ENCODE results near the gene GOLIM4.

GOLIM4 gene

DNA sequence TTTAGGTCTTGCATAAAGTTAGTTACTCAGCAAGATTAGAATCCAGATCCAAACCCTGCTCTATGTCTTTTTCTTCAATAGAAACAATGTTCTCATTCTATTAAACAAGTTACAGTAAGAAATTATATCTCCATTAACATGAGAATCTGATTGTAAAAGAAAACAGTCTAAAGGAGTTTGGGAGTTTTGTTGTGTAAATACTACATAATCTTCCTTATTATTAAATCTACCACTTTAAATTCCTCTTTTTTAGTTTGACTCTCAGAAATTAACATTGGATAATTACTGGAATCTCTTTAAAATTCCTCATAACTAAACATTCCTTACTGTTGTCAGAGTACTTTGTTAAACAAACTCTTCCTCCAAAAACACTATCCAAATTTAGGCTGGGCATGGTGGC is 1.7 kb upstream of the GOLIM4 start:
- no peak for DNase-seq

DNA sequence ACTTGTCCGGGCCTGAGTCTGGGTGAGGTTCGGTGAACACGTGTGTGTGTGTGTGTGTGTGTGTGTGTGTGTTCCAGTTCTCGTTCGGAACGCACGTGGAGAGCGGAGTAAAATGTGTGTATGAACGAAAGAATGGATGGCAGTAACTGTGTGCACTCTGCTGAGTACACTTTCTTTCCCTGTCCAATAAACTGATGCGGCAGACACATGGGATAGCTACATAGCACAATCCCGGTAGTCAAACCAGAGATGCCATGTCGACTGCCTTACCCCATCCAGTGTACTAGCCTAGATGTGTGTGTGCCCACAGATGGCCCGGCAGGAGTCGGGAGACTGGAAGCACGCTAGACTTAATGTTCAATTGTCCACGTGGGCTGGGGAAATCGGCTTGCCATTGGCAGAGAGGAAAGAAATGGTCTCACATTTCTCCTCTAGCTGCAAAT is 507 bp upstream of the GOLIM4 start:
- peak; percentile 91 for DNase-seq

DNA sequence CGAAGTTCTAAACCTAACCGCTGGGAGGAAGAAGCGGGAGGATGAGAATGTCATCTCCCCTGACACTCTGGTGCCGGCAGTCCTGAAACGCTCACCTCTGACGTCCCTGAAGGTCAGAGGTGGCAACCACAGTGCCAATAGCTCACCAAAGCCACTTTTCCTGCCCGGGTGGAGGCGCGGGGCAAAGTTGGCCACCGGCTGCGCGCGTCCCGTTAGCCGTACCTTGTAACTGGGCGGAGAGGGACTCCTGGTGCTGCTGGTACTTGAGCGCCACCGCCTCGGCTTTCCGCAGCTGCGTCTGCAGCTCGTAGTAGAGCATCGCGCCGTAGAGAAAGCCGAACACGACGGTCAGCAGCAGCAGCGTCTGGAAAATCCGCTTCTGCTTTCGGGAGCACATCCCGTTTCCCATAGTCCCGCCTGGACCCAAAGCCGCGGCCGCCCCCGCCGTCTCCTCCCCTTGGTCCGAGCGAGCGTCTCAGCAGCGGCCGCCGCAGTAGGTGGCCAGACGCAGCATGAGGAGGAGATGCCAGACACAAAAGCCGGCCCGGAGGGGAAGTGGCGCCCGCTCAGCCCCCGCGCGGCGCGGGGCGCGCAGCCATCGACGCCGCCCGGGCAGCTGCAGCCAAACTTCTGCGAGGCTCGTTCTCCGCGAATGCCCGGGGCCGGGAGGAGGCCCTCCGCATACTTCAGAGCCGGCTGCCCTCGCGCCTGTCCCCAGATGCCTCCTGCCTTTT is 680 bp downstream of the GOLIM4 start:
- peak; percentile 57 for DNase-seq

DNA sequence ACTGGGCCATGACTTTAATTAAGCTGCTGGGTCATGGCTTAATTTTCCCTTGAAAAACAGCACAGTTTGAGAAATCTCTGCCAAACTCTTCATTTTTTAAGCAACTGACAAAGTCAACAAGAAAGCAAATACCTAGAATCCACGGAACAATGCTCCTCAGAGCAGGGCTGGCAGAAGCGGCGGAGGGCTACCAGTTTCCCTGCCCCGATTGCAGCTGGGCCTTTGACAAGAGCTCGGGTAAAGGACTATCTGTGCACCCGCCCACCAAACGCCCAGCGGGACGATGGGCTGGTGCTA is 1.2 kb downstream of the GOLIM4 start:
- peak; percentile 62 for DNase-seq

DNA sequence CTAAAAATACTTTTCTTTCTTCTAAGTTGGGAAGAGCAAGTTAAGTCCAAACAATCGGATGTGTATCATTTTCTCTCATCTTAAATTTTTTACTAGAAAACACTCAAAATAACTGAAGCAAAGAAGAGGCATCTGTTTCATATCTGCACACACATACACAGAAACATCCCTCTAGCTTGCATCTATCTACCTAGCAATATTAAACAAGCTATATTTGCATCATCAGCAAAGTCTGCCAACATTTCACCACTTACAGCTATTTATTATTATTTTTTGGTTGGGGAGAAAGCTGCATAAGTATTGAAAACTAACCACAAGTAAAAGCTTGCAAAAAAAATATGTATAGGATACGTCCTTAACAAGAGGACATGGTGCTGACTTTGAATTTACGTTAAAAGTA is 1.9 kb downstream of the GOLIM4 start:
- DNase-seq, result no peak

DNA sequence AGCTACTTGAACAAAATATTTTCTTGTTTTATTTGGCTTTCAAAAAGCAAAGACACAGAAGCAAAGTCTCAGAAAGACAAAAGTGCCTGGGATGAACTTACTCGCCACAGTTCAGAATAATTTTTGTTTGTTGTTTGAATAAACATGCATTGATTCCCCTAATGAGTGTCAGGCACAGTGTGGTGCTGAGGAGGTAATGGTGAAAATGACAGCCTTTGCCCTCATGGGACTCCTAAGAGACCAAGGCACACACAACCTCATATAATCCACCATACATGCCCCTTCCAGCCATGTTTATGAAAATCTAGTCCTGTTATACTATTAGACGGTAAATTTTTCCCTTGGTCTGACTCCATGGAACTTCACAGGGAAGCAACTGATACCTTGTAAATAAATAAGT is 2.5 kb downstream of the GOLIM4 start:
- no peak for DNase-seq

DNA sequence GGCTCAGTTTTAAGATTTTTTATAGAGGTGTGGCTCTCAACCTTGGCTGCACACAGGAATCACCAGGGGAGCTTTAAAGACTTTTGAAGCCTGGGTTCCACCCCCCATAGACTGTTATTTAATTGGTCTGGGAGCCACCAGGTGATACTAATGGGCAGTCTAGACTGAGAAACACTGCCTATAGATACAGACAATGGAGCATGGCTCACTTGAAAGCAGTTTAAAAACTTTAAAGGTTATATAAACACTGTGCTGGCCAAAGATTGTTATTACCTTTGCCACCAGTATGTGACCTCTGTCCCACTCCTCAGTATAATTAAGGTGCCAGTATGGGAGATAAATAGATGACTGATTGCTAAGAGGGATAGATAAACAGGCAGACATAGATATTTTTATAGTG is 3.8 kb downstream of the GOLIM4 start:
- no peak for DNase-seq

DNA sequence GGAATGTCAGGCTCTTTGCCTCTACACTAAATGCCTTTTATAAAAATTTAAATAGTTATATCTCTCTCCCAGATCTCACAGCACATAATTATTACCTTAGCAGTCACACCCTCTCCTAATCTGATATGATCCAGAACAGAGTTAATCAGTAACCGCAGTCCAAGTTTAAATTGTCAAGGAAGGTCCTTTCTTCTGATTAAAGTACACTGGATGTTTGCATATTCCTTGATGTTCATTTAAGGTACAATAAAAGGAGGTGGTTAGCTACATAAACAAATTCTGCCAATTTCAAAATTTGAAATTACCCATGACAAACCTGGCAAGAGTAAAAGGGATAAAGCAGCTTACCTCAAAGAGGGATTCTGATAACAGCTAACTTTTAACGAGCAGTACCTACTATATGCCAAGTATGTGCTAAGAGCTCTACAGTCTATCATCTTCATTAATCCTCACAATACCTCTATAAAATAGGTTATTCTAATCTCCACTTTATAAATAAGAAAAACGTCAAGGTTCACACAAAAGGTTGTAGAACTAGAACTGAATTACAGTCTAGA is 4.3 kb downstream of the GOLIM4 start:
- DNase-seq, result no peak

DNA sequence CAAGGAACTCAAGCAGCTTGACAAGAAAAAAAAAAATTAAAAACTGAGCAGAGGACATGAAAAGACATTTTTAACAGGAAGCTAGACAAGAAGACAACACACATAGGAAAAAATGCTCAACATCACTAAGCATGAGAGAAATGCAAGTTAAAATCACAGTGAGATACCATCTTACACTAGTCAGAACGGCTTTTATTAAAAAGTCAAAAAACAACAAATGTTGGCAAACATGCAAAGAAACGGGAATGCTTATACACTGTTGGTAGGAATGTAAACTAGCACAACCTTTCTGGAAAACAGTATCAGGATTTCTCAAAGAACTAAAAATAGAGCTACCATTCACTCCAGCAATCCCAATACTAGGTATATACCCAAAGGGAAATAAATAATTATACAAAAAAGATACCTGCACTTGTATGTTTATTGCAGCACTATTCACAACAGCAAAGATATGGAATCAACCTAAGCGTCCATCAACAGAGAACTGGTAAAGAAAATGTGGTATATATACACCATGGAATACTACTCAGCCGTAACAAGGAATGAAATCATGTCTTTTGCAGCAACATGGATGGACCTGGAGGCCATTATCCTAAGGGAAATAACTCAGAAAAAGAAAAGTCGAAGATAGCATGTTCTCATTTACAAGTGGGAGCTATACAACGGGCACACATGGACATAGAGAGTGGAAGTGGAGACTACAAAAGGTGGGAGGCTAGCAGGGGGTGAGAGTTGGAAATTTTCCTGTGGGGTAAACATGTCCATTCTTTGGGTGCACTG is 5.2 kb downstream of the GOLIM4 start:
- no peak for DNase-seq

DNA sequence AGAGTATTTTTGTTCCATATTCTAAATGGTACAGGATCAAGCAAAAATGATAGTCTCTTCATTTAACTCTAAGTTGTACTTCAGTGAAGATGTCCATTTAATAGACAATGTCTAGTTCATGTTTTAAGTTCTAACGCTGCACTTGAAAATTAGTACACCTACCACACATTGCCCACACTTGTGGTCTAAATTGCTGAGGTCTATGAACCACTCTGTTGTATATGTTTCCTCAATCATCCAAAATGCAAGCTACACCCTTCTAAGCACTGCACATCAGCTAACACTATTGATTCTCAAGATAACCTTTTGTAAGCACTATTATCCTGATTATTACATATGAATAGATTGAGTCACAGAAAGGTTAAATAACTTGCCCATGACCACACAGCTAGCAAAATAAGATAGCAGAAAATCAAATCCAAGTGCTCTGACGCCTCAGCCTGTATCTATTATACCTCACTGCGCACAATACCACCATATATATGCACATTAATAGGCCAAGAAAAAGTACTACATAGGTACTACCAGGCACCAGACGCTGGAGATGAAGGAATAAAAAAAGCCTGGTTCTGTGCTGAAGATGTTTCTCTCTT is 6.4 kb downstream of the GOLIM4 start:
- DNase-seq, result no peak

DNA sequence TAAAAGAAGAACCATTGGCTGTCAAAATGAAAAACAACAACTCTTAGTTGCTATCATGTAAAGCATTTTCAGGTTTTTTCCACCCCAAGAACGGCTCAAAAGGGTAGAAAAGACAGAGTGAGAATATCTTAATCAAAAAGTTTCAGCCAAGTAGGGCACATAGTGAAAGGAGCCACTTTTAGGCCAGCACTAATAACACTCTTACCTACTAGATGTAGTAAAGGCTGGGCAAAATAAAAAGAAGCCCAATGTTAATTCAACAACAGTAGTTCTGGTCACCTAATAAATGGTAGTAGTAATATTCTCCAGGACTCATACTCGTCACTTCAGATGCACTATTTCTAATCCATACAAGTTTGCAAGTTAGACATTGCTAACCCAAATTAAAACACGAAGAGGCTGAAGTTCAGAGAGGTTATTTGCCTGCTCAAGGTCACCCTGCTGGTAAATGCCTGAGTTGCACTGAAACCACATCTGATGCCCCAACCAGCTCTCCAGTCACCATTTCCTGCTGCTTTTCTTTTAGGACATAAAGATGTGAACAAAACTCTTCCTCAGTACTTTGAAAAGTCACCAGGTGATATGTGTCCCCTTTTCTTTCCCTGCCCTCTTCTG is 7.5 kb downstream of the GOLIM4 start:
- DNase-seq, result no peak

DNA sequence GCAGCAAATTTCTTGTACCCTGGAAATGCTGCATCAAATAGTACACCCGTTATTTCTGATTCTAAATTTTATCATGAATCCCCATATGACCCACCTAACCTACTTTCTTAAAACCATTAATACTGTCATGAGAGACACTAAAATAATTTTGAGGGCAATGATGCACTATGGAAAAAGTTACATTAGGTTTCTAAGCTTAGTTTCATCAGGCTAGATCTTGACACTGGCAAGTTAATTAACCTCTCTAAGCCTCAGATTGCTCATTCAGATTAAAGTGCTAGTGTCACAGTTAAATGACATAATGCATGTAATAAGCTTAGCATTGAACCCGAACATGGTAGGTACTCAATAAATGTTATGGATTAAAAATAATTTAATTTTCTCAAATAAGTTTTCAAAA is 8.2 kb downstream of the GOLIM4 start:
- no peak for DNase-seq

DNA sequence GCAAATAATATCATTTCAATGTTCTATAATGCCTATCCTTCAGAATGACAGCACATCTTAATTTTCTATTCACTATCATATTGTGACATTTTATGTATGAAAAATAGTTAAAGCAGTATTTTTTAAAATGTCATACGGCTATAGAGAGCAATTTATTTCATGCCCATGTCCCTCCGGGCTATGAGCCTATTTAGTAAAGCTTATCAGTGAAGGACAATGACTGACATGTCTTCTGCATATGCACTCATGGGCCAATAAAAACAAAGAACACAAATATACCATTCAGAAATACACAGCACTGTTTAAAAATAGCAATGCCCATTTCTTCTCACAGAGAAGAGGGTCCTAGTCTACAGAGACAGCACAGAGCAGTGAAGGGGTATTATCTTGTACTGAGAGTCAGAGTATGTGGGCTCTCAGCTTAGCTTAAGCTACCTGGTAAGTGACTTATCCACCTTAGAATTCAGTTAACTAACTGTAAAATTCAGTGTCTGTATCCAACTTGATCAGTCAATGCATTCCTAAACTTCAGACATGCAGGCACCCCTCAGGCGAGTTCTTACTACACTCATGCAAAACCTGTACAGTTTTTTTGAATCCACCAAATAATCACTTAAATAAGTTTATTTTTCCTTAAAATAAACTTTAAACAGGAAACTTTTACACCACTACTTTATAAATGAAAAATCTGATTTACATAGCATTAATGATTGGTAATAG is 9.0 kb downstream of the GOLIM4 start:
- no peak for DNase-seq

DNA sequence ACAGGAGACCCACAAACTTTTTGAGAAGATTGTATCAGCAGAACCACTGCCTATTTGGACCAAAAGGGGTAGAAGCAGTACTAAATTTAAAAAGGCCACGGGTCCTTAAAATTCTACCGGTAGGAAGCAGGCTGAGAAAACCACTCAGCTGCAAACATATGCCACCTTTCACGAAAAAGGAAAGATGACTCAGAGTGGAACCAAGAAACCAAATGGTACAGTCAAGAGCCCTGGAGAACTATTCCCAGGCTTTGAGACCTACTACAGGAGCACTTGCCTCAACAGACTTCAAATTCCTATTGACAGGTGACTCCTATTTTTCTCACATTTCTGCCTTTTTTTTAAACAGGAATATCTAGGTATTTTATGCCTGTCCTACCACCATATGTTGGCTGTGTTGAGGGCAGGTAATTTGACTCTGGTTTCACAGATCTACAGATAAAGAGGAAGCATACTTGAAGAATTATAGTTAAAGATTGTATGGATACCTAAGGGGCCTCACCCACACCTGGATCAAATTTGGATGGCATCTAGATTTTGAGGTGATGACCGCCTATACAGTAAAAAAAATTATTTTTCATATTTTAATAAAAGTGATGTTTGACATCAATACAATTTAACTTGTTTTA is 10.1 kb downstream of the GOLIM4 start:
- no peak for DNase-seq

DNA sequence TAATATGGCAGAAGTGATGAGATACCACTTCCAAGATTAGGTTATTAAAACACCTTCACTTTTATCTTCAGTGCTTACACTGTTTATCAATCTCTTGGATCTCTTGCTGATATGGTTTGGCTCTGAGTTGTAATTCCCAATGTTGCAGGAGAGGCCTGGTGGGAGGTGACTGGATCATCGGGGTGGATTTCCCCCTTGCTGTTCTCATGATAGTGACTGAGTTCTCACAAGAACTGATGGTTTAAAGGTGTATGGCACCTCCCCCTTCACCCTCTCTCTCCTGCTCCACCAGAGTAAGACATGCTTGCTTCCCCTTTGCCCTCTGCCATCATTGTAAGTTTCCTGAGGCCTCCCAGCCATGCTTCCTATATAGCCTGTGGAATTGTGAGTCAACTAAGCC is 11.8 kb downstream of the GOLIM4 start:
- DNase-seq, result no peak

DNA sequence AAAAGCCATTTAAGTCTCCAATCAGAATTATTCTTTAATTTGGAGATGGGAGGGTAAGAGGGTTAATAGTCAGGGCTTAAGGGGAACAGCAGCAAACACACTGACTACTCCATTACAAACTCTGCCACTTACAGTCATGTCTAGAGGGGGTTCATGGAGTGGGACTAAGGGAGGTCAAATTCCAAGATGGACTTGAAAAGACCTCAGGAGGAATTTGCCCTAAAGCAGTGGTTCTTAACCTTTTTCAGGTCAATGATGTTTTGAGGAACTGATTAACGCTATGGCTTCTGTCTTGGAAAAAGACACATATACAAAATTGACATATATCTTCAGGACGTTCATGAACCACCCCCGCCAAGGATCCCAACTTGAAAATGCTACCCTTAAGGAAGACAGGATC is 13.9 kb downstream of the GOLIM4 start:
- no peak for DNase-seq

DNA sequence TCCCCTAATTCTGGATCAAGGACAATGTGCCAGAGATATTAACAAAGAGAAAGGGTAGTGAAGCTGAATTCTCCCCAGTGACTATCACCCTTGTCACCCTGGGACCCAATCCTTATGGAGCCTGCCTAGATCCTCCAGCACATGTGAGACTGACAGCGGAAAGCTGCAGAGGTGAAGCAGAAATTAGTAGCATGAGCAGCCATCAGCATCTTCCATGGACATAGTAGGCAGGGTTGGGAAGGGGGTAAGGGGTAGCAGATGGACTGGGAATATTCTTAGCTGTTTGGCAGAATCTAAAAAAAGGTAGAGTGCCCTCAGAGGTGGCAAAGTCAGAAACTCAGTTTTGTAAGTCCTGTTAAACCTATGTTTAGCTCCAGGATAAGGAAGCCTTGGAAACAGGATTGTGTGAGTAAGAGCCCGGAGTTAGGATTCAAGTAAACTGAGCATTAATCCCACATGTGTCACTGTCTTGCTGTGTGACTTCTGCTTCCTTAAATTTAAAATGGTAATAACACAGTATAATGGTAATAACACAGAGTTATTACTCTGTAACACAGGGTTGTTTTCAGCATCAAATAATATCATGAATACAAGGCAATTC is 14.5 kb downstream of the GOLIM4 start:
- no peak for DNase-seq

DNA sequence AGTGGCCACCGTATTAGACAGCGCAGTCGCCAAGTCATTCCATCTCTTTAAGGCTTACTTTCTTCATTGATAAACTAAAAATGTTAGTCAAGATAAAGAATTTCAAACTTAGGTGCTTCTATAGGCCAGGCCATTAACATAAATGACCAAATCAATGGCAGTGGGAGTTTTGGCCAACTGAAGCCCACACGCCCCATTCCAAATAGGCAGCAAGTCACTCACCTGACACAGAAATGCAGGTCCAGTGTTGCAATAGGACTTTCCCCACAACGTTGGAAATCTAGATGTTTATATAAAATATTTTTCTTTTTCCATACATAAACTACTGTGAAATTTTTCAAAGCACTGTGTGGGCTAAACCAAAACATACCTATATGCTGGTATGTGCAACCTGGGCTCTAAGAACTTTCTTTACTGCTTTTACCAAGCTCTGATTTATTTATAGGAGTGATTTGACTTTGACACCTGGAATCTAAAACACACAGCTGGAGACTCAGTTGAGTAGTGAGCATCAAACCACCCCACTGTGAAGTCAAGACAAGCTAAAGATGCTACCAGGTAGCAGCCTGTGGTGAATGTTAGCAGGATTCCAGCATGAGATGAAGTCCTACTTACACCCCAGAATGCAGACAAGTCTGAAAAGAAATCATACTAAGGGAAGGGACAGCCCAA is 15.1 kb downstream of the GOLIM4 start:
- no peak for DNase-seq

DNA sequence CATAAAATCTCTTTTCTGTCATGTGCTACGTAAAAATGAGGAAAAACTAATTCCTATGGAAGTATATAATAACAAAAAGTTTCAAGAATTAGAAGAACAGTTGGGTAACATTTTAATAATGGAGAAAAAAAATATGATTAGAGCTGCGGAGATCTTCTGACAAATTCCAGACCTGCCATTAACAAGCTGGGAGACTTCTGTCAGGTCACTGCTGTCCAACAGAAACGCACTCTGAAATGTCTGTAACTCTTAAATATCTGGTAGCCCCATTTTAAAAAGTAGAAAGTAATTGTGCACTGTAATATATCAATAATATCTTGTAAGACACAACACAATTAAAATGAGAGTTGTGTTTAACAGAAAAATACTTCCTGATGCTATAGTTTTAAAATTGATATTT is 15.7 kb downstream of the GOLIM4 start:
- no peak for DNase-seq

DNA sequence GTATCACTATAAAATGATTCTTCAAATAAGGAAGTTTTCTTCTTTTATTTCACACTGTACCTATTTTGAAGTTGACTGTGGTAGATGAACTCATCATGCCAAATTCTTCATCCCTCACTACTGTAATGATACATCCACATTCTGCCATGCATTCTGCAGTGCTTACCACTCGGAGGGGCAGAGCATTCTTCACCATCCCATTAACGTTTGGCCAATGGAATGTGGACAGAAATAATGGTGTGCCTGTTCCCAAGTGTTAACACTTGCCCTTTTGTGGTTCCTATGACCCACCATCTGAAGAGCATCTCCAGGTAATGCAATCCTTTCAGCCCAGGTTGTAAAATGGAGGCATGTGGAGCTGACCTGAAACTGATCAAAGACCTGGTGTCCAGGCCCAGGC is 18.6 kb downstream of the GOLIM4 start:
- no peak for DNase-seq

All from fibroblast of skin of abdomen (primary cell).